ENCODE results near the gene C2CD4A. TPM values are rescaled to one million over a fixed set of nuclear protein-coding genes. Genes with fewer than 3 reads are reported as not detected.

C2CD4A gene
- polyA plus RNA-seq, 1 of the 3 experiments (the other 2 are of a cell fraction): not detected

DNA sequence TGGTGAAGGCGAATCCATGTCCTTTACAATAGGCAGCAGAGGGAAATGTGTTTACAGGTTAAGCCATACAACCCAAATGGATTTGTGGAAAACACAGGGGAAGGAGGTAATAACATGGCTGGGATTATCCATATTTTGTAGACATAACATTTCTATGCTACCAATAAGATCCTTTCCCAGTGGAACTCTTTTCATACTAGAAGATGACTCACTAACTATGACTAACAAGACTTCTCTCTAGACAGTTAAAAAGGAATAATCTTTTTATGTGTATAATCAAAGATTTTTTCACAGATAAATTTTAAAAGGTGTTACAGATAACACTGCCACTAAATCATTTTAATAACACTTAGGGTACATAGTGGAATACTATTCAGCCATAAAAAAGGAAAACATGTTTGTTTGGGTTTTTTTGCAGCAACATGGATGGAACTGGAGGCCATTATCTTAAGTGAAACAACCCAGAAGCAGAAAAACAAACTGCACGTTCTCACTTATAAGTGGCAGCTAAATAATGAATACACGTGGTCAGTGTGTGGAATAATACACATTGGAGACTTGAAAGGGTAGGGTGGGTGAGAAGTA lies 46.1 kb upstream of the C2CD4A start (continued):
- TF ChIP-seq TEAD4 (IDR thresholded peaks at IDR 0.05; ENCODE audit: borderline replicate concordance, insufficient read depth) (no peak), JUND (IDR thresholded peaks at IDR 0.05) (no peak), EZH2phosphoT487 (IDR thresholded peaks at IDR 0.05; ENCODE audit: borderline replicate concordance, low read depth) (no peak), MXI1 (IDR thresholded peaks at IDR 0.05; ENCODE audit: low read depth, low read length) (no peak), GATA2 (CRISPR knock-in tag; IDR thresholded peaks at IDR 0.05) (no peak)

DNA sequence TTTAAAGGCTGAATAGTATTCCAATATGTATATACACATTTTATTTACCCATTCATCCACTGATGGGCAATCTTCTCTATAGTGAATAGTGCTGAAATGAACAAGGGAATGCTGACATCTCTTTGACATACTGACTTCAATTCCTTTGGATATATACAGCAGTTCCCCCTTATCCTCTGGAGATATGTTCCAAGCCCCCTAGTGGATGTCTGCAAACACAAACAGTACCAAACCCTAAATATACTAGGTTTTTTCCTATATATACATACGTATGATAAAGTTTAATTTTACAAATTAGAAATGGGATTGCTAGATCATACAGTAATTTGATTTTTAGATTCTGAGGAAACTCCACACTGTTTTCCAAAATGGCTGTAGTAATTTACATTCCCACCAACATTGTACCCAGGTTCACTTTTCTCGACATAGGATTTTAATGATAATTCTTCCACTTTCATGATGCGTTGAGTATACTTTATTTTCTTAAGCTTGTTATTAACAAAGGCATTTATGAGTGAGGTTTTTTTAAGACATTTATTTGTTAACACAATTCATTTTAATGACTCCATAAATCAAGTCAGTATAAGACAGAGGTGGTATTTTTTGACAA lies 44.7 kb upstream of the C2CD4A start:
- Histone ChIP-seq H3K9me2 (no peaks in the 10 kb centered on the region), H3K9me3 (no peaks in the 10 kb centered on the region), H3K9ac (no peak overlapping the region), H3K79me2 (ENCODE audit: insufficient read depth) (no peaks in the 10 kb centered on the region), H3K27me3 (ENCODE audit: insufficient read depth) (no peaks in the 10 kb centered on the region), H3F3A (replicated peaks; ENCODE audit: insufficient read depth) (no peaks in the 10 kb centered on the region), H4K20me1 (ENCODE audit: insufficient read depth) (no peaks in the 10 kb centered on the region), H3K4me2 (no peak overlapping the region), H3K4me3 (ENCODE audit: low read depth in 2 of 2, low read length in 1 of 2) (no peak overlapping the region; a peak in 1 of 4 replicates), H3K36me3 (replicated peaks in 1 of 2; ENCODE audit: control insufficient read depth in 1 of 2, insufficient read depth in 2 of 2, low read length in 1 of 2) (peaks cover 38 to 39% of the 10 kb centered on the region in 2 experiments), H3K27ac (ENCODE audit: low read depth in 2 of 2, low read length in 1 of 2) (no peak overlapping the region), H2AFZ (ENCODE audit: low read depth) (no peak overlapping the region), H3K4me1 (ENCODE audit: control insufficient read depth in 1 of 2, insufficient read depth in 2 of 2, low read depth in 1 of 2, low read length in 1 of 2) (no peaks in the 10 kb centered on the region; a peak in 1 of 4 replicates)
- WGBS (ENCODE audit: low lambda C conversion rate): 95% methylated on average over 3 of the region's 3 CpGs
- ChIA-PET POLR2A (no interaction called here), CTCF (interaction anchor here (0.7 to 2.1 kb wide), 6 partner anchors 16 to 285 kb away, joined by 3 to 7 read pairs (median 4); partner anchors contain the start of gene VPS13C)
- no peak for DNase-seq
- no peak for TF ChIP-seq YY1 (IDR thresholded peaks at IDR 0.05; ENCODE audit: low read depth)
- no peak for TF ChIP-seq TEAD4 (IDR thresholded peaks at IDR 0.05; ENCODE audit: borderline replicate concordance, insufficient read depth)
- TF ChIP-seq, protein P1, sequence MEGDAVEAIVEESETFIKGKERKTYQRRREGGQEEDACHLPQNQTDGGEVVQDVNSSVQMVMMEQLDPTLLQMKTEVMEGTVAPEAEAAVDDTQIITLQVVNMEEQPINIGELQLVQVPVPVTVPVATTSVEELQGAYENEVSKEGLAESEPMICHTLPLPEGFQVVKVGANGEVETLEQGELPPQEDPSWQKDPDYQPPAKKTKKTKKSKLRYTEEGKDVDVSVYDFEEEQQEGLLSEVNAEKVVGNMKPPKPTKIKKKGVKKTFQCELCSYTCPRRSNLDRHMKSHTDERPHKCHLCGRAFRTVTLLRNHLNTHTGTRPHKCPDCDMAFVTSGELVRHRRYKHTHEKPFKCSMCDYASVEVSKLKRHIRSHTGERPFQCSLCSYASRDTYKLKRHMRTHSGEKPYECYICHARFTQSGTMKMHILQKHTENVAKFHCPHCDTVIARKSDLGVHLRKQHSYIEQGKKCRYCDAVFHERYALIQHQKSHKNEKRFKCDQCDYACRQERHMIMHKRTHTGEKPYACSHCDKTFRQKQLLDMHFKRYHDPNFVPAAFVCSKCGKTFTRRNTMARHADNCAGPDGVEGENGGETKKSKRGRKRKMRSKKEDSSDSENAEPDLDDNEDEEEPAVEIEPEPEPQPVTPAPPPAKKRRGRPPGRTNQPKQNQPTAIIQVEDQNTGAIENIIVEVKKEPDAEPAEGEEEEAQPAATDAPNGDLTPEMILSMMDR (IDR thresholded peaks at IDR 0.05): peak; percentile 50

DNA sequence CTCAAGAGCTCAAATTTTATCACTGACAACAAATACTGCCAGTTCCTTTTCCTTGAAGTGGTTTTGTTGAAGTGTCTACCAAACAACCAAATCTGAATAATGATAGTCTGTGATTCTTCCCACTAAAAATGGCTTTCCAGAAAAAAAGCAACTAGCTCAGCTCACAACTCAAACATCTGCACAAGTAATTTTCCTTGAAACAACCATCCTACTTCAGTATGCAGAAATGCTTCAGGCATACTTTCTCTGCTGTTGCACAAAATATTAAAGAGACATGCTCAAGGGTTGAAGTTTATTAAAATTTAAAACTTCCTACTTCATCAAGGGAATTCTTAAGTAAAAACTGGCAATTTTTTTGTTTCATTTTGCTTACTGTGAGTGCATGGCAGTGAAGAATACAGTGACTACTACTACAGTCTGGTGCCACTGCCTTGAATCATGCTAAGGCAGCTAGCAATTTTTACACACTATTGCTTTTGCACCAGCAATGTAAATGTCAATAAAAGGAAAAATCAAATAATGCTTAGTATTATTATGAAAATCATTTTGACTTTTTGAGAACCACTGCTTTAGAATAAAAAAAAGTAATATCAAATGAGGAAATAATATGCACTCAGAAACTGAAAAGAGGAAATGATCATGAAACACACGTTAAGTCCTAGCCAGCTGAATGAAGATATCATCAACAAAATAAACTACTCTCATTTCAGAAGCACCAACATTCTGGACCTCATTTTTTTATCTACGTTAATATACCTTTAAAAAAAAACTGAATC lies 40.1 kb upstream of the C2CD4A start:
- TF ChIP-seq, protein P2, sequence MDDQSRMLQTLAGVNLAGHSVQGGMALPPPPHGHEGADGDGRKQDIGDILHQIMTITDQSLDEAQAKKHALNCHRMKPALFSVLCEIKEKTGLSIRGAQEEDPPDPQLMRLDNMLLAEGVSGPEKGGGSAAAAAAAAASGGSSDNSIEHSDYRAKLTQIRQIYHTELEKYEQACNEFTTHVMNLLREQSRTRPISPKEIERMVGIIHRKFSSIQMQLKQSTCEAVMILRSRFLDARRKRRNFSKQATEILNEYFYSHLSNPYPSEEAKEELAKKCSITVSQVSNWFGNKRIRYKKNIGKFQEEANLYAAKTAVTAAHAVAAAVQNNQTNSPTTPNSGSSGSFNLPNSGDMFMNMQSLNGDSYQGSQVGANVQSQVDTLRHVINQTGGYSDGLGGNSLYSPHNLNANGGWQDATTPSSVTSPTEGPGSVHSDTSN (IDR thresholded peaks at IDR 0.05): no peak
- TF ChIP-seq RXRA (IDR thresholded peaks at IDR 0.05; ENCODE audit: borderline replicate concordance, low read depth) (no peak), RCOR1 (IDR thresholded peaks at IDR 0.05; ENCODE audit: low read length) (no peak), EP300 (IDR thresholded peaks at IDR 0.05; ENCODE audit: borderline replicate concordance in 1 of 2, low read depth in 1 of 2, low read length in 1 of 2) (no peak), GABPA (IDR thresholded peaks at IDR 0.05; ENCODE audit: low read depth) (no peak)
- TF ChIP-seq, protein P3, sequence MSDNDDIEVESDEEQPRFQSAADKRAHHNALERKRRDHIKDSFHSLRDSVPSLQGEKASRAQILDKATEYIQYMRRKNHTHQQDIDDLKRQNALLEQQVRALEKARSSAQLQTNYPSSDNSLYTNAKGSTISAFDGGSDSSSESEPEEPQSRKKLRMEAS (IDR thresholded peaks at IDR 0.05; ENCODE audit: low read depth): no peak
- Histone ChIP-seq H3K4me3 (ENCODE audit: low read depth in 2 of 2, low read length in 1 of 2) (no peak overlapping the region), H3K9me3 (no peaks in the 10 kb centered on the region), H2AFZ (ENCODE audit: low read depth) (no peak overlapping the region), H3K9ac (no peak overlapping the region), H3K27ac (ENCODE audit: low read depth in 2 of 2, low read length in 1 of 2) (no peak overlapping the region), H3K9me2 (no peaks in the 10 kb centered on the region), H3K79me2 (ENCODE audit: insufficient read depth) (no peaks in the 10 kb centered on the region), H3K4me2 (no peak overlapping the region), H3K36me3 (replicated peaks in 1 of 2; ENCODE audit: control insufficient read depth in 1 of 2, insufficient read depth in 2 of 2, low read length in 1 of 2) (peaks cover 37% of the 10 kb centered on the region in 2 experiments), H3K4me1 (ENCODE audit: control insufficient read depth in 1 of 2, insufficient read depth in 2 of 2, low read depth in 1 of 2, low read length in 1 of 2) (peaks cover 0 to 4% of the 10 kb centered on the region in 2 experiments; a peak in 2 of 4 replicates), H3F3A (replicated peaks; ENCODE audit: insufficient read depth) (no peaks in the 10 kb centered on the region), H3K27me3 (ENCODE audit: insufficient read depth) (no peaks in the 10 kb centered on the region), H4K20me1 (ENCODE audit: insufficient read depth) (no peaks in the 10 kb centered on the region)
- ChIA-PET CTCF (interaction anchor here (0.7 to 1.8 kb wide), 5 partner anchors 10 to 151 kb away, joined by 3 to 6 read pairs (median 3); partner anchors contain the start of gene VPS13C), POLR2A (no interaction called here)
- no peak for DNase-seq
- WGBS (ENCODE audit: low lambda C conversion rate): 94% methylated on average over 2 of the region's 2 CpGs

Data from SK-N-SH (cell line).